Ureter (tissue), 1 donor: Measurements from ENCODE around the gene RHOBTB1. TPM values are rescaled to one million over a fixed set of nuclear protein-coding genes. Genes with fewer than 3 reads are reported as not detected.

Experiments used
- DNase-seq: peaks from one replicate; pipeline ENCODE4 v3.0.0-alpha.2; 2020; ENCODE audit warnings: low spot score
- total RNA-seq: library from RNA; stranded (reverse); gene quantifications from one replicate; pipeline ENCODE4 v1.2.4, GENCODE V29; 2023
- donor health status: DM: yes; HTN: yes; CAD: no.

Gene RHOBTB1
- total RNA-seq, 1 donor from 2014 or later = 10.9 TPM

DNA sequence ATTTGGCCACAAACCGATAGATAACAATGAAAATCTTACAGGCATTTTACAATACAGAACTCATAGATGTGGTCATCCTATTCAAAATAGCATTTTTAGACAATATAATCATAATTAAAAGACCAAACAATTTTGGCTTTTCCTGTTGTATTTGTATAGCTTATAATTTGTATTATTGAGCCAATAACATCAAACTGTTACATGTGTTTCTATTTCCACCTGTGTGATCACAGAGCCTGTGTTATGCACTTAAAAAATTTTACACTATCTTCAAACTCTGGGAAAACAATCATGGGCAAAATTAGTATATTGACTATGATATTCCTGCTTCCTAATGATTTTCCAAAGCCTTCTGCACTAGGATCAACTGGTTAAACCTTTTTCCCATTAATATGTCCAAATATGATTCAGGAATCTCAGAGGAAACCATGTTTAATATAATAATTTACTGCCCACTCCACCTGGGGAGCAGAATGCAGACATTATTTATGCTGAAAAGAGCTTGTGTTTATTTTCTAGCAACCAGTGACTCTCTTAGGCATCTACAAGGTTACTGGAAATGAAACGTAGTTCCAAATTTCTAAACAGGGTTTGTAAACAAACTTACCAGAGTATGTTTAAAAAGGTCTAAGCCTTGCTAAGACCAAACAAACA, 1.7 kb downstream of the RHOBTB1 start:
- no peak for DNase-seq

DNA sequence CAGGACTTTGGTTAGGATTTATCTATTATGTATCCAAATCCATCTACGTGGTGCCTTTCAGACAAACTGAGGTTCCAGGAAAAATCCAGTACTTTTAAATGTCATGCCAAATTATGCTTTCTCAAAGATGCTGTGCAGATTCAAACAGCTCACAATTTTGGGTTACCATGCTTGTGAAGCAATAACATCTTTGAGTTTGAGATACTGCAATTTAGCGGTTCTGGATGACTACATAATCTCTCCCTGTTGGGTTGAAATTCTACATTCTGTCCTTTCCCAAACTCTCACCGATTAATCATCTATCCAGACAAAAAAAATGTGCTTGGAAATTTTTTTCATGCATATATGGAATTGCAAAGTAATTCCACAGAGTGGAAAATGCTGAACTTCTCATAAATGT, 3.5 kb downstream of the RHOBTB1 start:
- no peak for DNase-seq

GRCh38 chr10:60937784-60938654, 6.0 kb downstream of the RHOBTB1 start:
- no peak for DNase-seq

DNA sequence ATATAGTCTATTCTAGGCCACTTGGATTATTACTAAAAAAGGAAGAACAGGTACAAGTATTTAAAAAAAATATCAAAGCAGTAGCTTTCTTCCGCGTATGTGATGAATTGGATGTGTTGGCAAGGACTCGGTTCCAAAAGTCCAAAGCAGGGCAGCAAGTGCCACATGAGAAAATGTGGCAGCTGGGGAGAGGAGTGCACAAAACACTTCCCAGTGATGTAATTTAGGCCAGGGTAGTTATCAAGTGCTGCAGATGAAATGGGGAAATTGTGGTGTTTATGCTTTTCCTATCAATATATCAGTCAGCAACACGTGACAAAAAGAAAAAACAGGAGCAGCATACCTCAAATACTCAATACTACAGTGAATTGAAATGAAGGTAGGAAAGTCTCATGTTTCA, 7.0 kb downstream of the RHOBTB1 start:
- DNase-seq = no peak

DNA sequence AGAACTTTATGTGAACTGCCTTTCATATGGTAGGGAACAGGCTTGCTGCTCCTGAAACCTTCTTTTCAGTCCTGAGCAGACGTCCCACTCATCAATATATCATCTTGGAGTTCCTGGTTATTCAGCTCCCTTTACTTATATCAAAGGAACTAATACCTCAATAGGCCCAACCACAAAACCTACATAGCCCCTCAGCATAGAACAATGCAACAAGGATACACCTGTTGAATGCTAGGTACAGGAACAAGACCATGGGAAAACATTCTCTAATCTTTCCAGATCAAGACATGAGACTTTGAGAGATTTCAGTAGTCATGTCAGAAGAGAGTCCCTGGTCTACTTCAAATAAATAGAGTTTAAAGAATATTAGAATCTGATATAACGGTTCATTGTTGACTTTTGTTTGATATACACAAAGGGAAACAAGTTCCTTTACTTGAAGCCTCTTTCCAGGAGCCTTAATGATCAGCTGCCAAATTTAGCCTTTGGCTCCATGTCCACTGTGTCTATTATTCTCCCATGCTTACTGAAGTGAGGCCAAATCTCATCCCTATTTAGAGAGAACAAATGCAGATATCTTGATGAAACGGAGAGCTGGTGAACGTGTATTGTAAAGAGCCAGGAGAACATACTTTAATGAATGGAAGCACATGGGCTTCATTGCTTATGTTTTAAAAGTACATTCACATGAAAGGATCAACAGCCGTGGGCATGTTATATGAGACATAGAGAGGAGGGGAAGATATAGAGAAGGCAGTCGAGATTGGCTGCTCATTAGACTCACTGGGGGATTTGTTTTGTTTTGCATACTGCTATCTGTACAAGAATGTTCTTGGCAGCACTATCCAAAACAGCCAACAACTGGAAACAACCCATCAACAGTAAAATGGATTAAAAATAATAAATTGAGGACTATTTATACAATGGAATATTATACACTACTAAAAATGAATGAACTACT, 9.5 kb downstream of the RHOBTB1 start:
- DNase-seq = no peak

- no peak for DNase-seq
Measured at GRCh38 chr10:60932756-60933155, 11.2 kb downstream of the RHOBTB1 start.

DNA sequence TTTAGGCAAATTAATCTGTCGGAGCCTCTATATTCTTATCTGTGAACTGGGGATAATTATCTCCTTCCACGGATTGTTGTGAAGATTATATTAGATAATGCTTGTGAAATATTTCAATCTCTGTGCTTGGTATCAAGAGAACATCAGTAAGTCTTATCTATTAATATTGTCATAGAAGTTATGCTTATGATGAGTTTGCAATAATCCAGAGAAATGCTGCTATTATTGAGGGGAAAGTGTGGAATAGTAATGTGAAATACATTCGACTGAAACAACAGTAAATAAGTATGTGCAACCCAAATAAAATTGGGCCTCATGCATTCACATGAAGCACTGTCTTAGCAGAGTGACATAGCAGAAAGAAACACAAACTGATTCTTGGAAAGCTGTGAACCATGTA, 13.7 kb downstream of the RHOBTB1 start:
- no peak for DNase-seq

DNA sequence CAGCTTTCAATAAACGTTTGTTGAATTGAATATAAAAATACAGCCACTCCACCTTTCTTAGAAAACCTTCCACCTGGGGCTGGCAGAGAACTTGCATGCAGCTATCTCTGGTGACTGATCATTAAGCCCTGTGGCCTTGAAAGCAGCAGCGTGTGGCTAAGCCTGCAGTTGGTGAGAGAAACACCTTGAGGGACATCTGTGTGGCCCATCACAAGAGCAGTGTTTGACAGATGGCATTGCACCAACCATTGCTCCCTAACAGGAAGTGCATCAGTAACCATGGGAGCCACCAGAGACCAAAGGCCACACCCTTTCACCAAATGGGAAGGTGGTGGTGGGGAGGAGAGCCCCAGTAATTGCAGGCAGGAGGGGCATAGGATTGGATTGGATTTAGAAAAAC, 22.4 kb downstream of the RHOBTB1 start:
- no peak for DNase-seq

- no peak for DNase-seq
Measured at GRCh38 chr10:60920479-60920878, 23.5 kb downstream of the RHOBTB1 start.

DNA sequence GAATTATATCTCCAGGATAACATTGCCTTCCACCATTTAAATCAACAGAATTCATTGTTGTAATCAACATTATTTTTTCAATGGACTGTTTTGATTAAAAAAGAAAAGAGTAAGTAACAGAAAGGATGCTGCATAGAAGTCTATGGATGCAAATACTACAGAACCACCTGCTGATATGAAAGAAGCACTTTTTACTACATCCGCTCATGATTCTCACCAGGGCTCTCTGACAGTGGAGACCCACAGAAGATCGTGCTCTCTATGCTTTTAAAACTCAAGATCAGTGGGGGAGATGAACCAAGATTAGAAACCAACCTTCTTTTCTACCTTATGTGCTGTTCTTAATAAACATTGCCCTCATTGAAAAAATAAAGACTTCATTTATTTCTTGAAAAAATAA, 24.4 kb downstream of the RHOBTB1 start:
- no peak for DNase-seq

DNA sequence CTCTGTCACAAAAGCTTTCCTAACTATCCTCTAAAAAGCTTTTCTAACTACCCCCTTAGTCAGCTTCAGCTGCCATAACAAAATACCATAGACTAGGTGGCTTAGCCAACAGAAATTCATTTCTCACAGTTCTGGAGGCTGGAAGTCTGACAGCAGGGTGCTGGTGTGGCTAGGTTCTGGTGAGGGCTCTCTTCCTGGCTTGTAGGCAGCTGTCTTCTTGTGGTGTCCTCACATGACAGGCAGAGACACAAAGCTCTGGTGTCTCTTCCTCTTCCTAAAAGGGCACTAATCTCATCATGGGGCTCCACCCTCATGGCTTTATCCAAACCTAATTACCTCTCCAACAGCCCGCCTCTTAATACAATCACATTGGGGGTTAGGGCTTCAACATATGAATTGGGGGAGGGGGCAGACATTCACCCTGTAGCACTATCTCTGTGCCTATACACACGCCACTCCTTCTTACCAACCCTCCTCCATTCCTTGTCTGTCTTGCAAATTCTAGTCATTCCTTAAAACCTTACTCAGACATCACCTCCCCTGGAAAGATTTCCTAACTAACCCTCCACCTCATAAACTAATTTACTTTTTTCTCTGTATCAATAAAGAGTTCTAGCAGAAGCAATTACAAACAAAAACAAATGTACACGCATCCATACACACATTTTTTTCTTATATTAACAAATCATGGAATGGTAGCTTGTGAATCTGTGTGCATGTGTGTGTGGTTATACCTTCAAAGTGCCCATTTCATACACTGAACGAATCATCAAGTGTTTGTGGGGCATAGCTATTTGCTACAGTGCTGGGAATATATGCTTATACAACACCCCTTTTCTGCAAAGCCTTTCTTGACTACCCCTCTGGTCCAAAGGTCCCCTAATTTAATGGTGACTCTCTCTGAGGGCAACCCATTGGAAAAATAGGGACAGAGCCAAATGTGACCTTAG, 26.4 kb downstream of the RHOBTB1 start:
- DNase-seq = no peak

- no peak for DNase-seq
Measured at GRCh38 chr10:60916025-60916424, 28.0 kb downstream of the RHOBTB1 start.

DNA sequence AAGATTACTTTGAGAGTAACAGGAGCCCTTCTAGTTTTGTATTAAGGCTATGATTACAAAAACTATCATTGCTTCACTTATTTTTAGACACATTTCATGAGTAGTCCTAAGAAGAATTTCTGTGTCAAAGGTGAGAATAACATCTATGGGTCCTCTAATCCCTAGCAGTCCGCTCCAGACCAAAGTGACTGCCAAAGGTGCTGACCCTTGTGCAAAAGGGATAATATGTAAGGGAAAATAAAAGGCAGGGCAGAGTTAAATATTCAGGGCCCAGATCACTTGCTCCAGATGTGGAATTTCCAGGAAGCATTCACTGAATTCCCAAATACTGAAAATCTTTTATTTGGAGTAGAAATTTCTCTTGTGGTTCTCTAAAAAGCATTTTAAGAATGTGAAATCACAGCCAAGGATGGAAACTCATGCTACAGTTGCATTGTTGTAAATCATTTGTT, 29.3 kb downstream of the RHOBTB1 start:
- DNase-seq = no peak

DNA sequence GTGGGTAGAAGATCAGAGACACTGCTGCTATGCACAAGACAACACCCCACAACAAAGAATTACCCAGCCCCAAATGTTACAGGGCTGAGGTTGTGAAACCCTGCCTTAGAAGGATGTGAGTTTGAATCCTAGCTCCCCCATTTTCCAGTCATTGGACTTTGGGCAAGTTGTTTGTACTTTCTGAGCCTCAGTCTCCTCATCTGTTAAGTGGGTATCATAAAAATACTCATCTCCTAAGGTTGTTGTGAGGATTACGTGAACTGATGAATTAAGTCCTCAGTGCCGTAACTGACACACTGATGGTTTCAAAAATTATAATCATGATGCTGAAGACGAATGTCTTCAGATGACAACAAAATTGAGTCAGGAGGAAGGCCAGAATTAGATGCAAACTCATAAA, 30.3 kb downstream of the RHOBTB1 start:
- no peak for DNase-seq

DNA sequence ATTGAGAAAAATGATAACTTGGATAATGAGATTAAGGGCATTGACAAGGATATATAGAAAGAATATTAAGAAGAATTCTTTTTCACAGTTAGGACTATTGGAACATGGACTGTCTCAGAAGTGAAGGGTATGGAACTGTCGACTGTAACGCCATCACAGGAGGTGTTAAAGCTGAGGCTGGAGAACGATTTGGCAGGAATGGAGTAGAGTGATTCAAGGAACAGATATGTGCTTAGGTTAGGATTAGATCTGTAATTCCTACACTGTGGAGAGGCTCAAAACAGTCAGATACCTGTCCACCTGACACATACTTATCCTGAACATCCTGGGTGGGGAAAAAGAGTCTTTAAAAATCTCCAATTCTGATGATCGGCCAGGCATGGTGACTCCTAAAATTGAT, 30.9 kb downstream of the RHOBTB1 start:
- DNase-seq = no peak

DNA sequence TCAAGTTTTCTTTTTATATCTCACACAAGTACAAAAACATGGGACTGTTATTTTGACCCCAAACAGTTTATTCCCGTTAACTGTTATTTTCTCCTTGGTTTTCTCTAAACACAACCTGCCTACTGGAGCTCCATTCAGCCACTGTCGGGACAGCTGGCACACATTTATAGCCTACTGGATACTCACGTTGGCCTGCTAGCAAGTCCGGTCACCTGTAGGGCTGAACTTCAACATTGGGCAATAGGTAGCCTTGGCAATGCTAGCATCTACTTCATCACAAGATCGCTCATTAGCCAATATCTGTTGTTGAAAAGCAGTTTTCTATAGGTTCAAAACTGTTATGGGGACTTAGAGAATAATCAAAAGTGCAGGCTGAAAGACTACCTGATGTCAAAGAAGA, 32.3 kb downstream of the RHOBTB1 start:
- no peak for DNase-seq

GRCh38 chr10:60911216-60911615, 32.8 kb downstream of the RHOBTB1 start:
- DNase-seq = no peak

GRCh38 chr10:60910543-60910942, 33.4 kb downstream of the RHOBTB1 start:
- DNase-seq = no peak

- no peak for DNase-seq
Measured at GRCh38 chr10:60908896-60909295, 35.1 kb downstream of the RHOBTB1 start.

DNA sequence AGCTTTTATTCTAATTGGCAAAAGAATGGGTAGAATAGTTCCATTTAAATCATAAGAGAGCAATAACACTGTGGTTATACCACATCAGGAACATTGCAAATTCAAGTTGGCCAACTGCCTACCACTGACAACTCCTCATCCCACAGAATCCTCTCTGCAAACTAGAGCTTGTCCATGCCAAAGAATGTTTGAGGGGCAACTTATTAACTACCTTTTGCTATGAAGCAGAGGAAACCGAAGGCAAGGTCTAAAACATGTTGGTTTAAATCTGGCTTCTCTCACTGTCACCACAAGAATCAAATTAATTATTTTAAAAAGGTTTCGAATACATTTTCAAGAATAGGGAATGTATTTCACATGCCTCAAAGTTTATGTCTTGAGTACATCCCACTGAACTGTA, 36.0 kb downstream of the RHOBTB1 start:
- DNase-seq = no peak

DNA sequence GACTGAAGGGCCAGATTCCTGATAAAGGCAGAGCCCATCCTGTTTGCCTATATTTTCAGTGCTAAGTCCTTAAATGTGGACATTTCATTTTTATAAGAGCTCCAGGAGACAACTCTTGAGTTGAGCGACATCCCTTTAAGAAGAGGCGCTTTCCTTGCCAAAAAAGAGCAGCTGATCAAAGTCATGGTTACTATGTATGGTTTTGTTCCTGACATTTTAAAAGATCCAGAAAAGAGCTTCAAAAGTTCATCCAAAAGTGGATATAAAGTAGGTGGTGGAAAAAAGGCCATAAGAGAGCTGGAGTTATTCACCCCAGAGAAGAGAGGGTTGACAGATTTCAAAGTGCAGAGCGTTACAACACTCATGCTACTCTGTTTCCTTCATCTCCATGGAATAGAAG, 36.7 kb downstream of the RHOBTB1 start:
- no peak for DNase-seq
